NCI-H146 treated with DMSO at 0.1 percent for 48 hours (cell line): ENCODE measurements around the gene EIF4A3.

Experiments
- DNase-seq: peaks from one replicate; lab custom pipeline; 2025; ENCODE audit not compliant: unreplicated experiment; lab: John Stamatoyannopoulos, UW

EIF4A3 gene

GRCh38 chr17:80113033-80113484, 33.9 kb downstream of the EIF4A3 start:
- DNase-seq = no peak

DNA sequence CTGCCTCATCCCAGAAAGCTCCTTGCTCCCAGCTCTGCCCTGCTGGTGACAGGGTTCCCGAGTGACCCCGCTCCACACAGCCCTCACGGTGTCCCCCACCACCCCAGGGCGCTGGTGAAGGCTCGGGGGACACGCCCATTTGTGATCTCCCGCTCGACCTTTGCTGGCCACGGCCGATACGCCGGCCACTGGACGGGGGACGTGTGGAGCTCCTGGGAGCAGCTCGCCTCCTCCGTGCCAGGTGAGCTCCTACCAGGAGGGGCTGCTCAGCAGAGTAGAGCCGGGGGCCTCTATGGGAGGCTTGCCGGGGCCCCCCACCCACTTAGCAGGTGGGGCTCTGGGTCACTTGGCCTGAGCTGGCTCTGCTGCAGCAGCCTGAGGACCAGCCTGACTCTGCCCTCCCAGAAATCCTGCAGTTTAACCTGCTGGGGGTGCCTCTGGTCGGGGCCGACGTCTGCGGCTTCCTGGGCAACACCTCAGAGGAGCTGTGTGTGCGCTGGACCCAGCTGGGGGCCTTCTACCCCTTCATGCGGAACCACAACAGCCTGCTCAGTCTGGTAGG, 34.4 kb downstream of the EIF4A3 start:
- DNase-seq = no peak

- DNase-seq = no peak
Observed at GRCh38 chr17:80111702-80112470, 35.0 kb downstream of the EIF4A3 start.

GRCh38 chr17:80110927-80111701, 35.8 kb downstream of the EIF4A3 start:
- DNase-seq = no peak

DNA sequence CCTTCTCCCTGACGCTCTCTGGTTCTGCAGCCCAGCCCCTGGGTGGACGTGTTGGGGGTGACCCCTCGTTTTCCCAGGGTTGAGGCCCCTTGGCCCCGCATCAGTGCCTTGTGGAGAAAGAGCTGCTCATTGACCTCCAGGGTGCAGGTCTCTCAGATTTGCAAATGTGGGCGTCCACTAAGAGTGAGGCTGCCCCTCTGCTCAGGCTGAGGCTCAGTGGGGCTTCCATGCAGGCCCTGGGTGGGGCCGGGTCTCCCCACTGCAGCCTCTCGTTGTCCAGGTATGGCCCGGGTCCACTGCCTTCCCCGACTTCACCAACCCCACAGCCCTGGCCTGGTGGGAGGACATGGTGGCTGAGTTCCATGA, 36.5 kb downstream of the EIF4A3 start:
- DNase-seq = no peak

DNA sequence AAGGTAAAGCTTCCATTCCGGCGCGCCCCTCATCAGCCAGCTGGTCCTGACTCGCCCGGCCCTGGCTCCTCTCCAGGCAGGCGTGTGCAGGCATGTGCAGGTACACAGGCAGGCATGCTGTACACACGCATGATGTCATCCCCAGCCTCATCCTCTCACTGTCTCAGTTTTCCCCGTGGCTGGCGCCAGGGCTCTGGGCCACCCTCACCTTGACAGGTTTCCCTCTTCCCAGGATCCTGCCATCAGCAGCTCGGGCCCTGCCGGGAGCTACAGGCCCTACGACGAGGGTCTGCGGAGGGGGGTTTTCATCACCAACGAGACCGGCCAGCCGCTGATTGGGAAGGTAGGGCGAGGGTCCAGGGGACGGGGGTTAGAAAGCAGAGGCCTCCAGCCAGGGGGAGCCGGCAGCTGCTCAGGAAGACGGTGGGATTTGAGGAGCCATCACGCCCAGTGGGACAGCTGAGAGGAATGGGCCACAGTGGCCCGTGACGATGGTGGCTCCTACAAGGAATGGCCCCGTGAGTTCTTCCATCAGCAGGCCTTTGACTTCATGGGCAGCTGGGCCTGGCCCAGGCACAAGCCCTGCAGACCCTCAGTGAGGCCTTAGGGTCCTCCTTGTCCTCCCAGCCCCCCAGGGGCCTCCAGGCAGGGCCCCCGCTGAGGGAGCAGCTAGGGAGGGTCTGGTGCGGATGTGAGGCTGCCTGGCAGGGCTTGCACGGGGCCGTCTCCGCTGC, 37.0 kb downstream of the EIF4A3 start:
- DNase-seq = no peak

DNA sequence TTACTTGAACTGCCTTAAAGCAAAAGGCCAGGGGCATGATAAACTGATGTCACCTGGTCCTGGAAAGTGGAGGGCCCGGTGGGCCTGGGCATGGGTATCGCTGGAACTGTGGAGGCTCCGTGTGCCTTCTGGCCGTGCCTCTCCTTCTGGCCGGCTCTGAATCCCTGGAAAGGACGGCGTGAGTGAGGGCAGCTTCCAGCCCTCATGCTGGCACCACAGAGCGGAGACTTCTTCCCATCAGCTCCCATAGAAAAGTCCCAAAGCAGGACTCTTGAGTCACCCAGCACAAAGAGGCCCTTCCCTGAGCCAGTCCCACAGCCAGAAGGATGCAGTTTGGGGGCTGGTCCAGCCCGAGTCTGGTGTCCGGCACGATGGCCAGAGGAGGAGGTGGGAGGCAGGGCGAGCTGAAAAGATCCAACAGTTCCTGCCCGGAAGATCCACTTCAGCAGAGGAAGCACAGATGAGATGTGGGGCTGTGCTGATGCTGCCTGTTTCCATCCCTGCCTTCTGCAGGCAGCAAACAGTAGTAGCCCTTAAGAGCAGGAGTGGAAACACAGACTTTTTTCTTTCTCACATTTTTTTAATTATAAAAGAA, 37.8 kb downstream of the EIF4A3 start:
- DNase-seq = no peak

- no peak for DNase-seq
Observed at GRCh38 chr17:80108036-80108971, 38.6 kb downstream of the EIF4A3 start.

DNA sequence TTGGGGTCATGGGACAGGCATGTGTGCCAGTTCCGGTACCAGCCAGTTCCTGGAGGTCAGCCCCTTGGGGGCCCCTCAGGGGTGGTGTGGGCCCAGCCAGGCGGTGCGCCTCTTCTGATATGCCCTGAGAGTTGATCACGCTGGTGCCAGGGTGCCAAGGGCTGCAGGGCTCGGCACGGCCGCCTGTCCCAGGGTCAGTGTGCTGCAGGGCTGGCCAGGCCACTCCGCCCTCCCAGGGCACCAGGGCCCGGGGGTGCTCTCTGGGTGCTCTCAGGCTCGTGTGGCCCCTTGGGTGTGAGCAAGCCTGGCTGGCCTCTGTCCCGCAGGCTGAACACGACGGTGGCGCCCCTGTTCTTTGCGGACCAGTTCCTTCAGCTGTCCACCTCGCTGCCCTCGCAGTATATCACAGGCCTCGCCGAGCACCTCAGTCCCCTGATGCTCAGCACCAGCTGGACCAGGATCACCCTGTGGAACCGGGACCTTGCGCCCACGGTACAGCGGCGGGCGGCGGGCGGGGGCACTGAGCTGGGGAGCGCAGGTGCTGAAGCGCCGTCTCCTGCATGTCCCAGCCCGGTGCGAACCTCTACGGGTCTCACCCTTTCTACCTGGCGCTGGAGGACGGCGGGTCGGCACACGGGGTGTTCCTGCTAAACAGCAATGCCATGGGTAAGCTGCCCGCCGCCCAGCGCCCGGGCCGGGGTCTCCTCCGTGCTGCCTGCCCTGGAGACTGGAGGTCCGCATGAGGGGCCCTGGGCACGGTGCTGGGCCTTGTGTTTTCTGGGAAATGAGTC, 39.5 kb downstream of the EIF4A3 start:
- no peak for DNase-seq

- no peak for DNase-seq
Observed at GRCh38 chr17:80106751-80107150, 40.2 kb downstream of the EIF4A3 start.

DNA sequence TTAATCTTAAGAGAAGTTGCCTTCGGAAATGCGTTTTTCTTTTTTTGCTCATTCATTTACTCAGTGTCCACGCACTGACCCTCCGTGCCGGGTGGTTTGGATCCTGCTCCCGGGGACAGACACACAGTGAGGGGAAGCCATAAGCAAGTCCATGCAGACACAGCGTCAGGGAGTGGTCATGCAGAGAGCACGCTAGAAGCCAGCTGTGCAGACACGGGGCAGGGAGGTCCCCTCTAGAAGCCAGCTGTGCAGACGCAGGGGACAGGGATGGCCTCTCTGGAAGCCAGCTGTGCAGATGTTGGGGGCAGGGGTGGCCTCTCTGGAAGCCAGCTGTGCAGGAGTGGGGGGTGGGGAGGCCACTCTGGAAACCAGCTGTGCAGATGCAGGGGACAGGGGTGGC, 40.8 kb downstream of the EIF4A3 start:
- DNase-seq = no peak

DNA sequence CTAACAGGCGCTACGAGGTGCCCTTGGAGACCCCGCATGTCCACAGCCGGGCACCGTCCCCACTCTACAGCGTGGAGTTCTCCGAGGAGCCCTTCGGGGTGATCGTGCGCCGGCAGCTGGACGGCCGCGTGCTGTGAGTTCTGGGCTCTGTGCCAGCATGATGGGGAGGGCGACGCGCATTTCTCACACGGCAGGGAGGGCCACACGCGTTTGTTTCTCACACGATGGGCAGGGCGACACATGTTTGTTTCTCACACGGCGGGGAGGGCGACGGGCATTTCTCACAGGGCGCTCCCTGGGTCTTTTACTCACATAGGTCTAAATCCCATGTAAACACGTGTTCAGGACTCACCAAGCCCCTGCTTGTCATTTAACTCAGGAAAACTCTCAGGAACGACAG, 41.2 kb downstream of the EIF4A3 start:
- no peak for DNase-seq

DNA sequence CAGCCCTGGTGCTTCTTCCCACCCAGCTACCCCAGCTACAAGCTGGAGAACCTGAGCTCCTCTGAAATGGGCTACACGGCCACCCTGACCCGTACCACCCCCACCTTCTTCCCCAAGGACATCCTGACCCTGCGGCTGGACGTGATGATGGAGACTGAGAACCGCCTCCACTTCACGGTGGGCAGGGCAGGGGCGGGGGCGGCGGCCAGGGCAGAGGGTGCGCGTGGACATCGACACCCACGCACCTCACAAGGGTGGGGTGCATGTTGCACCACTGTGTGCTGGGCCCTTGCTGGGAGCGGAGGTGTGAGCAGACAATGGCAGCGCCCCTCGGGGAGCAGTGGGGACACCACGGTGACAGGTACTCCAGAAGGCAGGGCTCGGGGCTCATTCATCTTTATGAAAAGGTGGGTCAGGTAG, 42.0 kb downstream of the EIF4A3 start:
- no peak for DNase-seq

DNA sequence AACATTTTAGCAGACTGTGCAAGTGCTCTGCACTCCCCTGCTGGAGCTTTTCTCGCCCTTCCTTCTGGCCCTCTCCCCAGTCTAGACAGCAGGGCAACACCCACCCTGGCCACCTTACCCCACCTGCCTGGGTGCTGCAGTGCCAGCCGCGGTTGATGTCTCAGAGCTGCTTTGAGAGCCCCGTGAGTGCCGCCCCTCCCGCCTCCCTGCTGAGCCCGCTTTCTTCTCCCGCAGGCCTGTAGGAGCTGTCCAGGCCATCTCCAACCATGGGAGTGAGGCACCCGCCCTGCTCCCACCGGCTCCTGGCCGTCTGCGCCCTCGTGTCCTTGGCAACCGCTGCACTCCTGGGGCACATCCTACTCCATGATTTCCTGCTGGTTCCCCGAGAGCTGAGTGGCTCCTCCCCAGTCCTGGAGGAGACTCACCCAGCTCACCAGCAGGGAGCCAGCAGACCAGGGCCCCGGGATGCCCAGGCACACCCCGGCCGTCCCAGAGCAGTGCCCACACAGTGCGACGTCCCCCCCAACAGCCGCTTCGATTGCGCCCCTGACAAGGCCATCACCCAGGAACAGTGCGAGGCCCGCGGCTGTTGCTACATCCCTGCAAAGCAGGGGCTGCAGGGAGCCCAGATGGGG, 42.5 kb downstream of the EIF4A3 start:
- peak; percentile 47 for DNase-seq

DNA sequence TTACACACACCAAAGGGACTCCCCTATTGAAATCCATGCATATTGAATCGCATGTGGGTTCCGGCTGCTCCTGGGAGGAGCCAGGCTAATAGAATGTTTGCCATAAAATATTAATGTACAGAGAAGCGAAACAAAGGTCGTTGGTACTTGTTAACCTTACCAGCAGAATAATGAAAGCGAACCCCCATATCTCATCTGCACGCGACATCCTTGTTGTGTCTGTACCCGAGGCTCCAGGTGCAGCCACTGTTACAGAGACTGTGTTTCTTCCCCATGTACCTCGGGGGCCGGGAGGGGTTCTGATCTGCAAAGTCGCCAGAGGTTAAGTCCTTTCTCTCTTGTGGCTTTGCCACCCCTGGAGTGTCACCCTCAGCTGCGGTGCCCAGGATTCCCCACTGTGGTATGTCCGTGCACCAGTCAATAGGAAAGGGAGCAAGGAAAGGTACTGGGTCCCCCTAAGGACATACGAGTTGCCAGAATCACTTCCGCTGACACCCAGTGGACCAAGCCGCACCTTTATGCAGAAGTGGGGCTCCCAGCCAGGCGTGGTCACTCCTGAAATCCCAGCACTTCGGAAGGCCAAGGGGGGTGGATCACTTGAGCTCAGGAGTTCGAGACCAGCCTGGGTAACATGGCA, 43.4 kb downstream of the EIF4A3 start:
- no peak for DNase-seq

GRCh38 chr17:80102664-80103448, 44.1 kb downstream of the EIF4A3 start:
- DNase-seq = no peak

GRCh38 chr17:80101946-80102663, 44.8 kb downstream of the EIF4A3 start:
- DNase-seq = peak; percentile 40
